GM10248 (cell line): ENCODE measurements around the gene SLCO3A1.

ENCODE experiments used
- CTCF ChIA-PET: fragments of 300-600 bp; sonication (Branson Sonifier 250); formaldehyde crosslinking; extraction: SDS; loops from one replicate; lab custom pipeline; 2021; ENCODE audit warnings: antibody characterized with exemption; lab: Yijun Ruan, JAX
- POLR2A ChIA-PET: fragments of 350-650 bp; sonication (Branson Sonifier 250); formaldehyde crosslinking; extraction: SDS; loops from one replicate; lab custom pipeline; 2020; ENCODE audit warnings: antibody characterized with exemption; lab: Yijun Ruan, JAX
- DNase-seq: peaks from one replicate; pipeline ENCODE4 v3.0.0; 2012; ENCODE audit errors: extremely low spot score
- CTCF ChIP-seq: IDR thresholded peaks from 2 replicates; pipeline ENCODE4 v1.5.1; 2012; ENCODE audit warnings: mild to moderate bottlenecking, low read depth; ENCODE audit errors: extremely low read depth, missing control alignments, control extremely low read depth

The SLCO3A1 gene

GRCh38 chr15:92000709-92001108 is 147.2 kb downstream of the SLCO3A1 start:
- CTCF ChIA-PET, result no interaction called here
- TF ChIP-seq CTCF, result no peak
- DNase-seq, result no peak
- POLR2A ChIA-PET, result no interaction called here

- no peak for TF ChIP-seq CTCF
- no peak for DNase-seq
- CTCF ChIA-PET, result no interaction called here
- POLR2A ChIA-PET, result no interaction called here
These were observed 147.8 kb downstream of the SLCO3A1 start for GRCh38 chr15:92001307-92001706.

GRCh38 chr15:92002666-92003065 is 149.2 kb downstream of the SLCO3A1 start:
- no peak for TF ChIP-seq CTCF
- ChIA-PET POLR2A (no interaction called here), CTCF (interaction anchor here (1.2 kb wide), 1 partner anchor 9 kb away, joined by 3 read pairs; no protein-coding TSS in a partner anchor)
- DNase-seq, result no peak

GRCh38 chr15:92003515-92004067 is 150.1 kb downstream of the SLCO3A1 start:
- POLR2A ChIA-PET, result no interaction called here
- DNase-seq, result no peak
- no peak for TF ChIP-seq CTCF
- CTCF ChIA-PET, result interaction anchor here (1.2 to 1.5 kb wide), 2 partner anchors 10 kb away, joined by 3 read pairs; no protein-coding TSS in a partner anchor

GRCh38 chr15:92005154-92005553 is 151.6 kb downstream of the SLCO3A1 start:
- CTCF ChIA-PET, result no interaction called here

GRCh38 chr15:92006186-92007028 is 152.9 kb downstream of the SLCO3A1 start:
- no peak for DNase-seq
- no peak for TF ChIP-seq CTCF
- CTCF ChIA-PET, result interaction anchor here (0.9 kb wide), 1 partner anchor 11 kb away, joined by 3 read pairs; no protein-coding TSS in a partner anchor
- POLR2A ChIA-PET, result interaction anchor here (0.6 to 0.7 kb wide), 2 partner anchors 79 to 1691 kb away, joined by 3 read pairs; no protein-coding TSS in a partner anchor

More at GRCh38 chr15:92005154-92005553, 151.6 kb downstream of the SLCO3A1 start:
- DNase-seq, result no peak
- POLR2A ChIA-PET, result no interaction called here
- TF ChIP-seq CTCF, result no peak
